ENCODE data around the gene CD59.

- no peak for TF ChIP-seq CTCF (IDR thresholded peaks at IDR 0.05)
- TF ChIP-seq POLR2AphosphoS5 (IDR thresholded peaks at IDR 0.05; ENCODE audit: low read depth, low read length), result no peak
- no peak for TF ChIP-seq REST (IDR thresholded peaks at IDR 0.05; ENCODE audit: insufficient read depth in 1 of 2, low read depth in 2 of 2, low read length in 1 of 2)
- no peak for TF ChIP-seq SIN3A (IDR thresholded peaks at IDR 0.05; ENCODE audit: borderline replicate concordance, insufficient read depth, low read depth, low read length)
These were observed 71.4 kb downstream of the CD59 start for GRCh38 chr11:33664827-33665226.
